ENCODE results near the gene EEF1E1. TPM values are rescaled to one million over a fixed set of nuclear protein-coding genes. Genes with fewer than 3 reads are reported as not detected.

The EEF1E1 gene
- total RNA-seq, 4 donors from 2014 or later: 14.9 to 27.0 TPM; not detected in 2

DNA sequence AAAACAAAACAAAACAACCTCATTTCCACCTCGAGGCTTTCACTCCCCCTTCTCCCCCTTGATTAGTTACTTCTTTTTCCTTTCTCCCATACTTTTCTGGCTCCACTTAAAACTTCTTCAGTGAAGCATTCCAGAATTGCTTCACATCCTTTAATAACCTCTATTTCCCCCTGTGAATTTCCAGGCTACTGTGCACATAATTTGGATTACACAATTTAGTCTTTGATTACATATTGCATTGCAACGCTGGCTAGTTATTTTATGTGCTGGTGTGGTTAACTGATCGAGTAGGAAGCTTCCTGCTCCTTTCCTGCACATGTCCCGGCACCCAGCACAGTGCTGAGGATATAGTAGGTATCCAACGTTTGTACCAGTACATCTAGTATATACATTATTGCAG is 28.1 kb upstream of the EEF1E1 start:
- Histone ChIP-seq H3K27ac (no peak overlapping the region), H3K27me3 (peaks cover 16% of the 10 kb centered on the region), H3K4me3 (no peak overlapping the region), H3K4me1 (no peaks in the 10 kb centered on the region), H3K36me3 (no peaks in the 10 kb centered on the region), H3K9me3 (no peaks in the 10 kb centered on the region)
- no peak for DNase-seq
- in situ Hi-C loops (cut with MboI; ENCODE audit: low pct_ligation_motif_present in 1 of 4, low pct_unique_long_range_greater_than_20kb in 1 of 4, low sequenced_read_pairs in 3 of 4) (loop anchor here in 2 of 4 donors (5.0 to 10.0 kb wide), 2 partner anchors 92 to 94 kb away; no protein-coding TSS in a partner anchor), intact Hi-C loops (cut with DNase I; ENCODE audit: low total_unique reads) (no loop called here)
- 34 to 57% methylated on average over 4 to 5 of the region's 5 CpGs for WGBS, 2 donors (ENCODE audit: low coverage in 1 of 2)
- TF ChIP-seq EP300 (IDR thresholded peaks at IDR 0.05; ENCODE audit: low read depth) (no peak), POLR2AphosphoS5 (IDR thresholded peaks at IDR 0.05) (no peak), POLR2A (IDR thresholded peaks at IDR 0.05) (no peak)
- TF ChIP-seq, protein P1, sequence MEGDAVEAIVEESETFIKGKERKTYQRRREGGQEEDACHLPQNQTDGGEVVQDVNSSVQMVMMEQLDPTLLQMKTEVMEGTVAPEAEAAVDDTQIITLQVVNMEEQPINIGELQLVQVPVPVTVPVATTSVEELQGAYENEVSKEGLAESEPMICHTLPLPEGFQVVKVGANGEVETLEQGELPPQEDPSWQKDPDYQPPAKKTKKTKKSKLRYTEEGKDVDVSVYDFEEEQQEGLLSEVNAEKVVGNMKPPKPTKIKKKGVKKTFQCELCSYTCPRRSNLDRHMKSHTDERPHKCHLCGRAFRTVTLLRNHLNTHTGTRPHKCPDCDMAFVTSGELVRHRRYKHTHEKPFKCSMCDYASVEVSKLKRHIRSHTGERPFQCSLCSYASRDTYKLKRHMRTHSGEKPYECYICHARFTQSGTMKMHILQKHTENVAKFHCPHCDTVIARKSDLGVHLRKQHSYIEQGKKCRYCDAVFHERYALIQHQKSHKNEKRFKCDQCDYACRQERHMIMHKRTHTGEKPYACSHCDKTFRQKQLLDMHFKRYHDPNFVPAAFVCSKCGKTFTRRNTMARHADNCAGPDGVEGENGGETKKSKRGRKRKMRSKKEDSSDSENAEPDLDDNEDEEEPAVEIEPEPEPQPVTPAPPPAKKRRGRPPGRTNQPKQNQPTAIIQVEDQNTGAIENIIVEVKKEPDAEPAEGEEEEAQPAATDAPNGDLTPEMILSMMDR (IDR thresholded peaks at IDR 0.05): no peak

DNA sequence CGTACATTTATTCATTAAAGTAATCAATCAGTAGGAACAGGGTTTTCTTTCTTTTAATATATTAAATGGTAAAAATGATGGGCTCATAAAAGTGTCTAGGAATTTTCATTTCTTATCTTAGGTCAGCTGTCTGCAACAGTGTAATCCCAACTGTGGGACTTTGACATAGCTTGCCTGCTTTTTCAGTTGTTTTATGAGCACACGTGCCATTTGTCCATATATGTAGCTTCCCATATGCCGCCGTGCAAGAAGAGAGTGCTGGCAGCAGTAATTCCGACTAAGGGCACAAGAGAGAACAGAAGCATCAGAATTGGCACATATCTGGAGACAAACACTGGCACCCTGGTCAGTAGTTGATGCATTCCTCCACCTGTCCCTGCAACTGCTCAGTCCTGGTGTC is 20.9 kb upstream of the EEF1E1 start:
- Histone ChIP-seq H3K36me3 (no peaks in the 10 kb centered on the region), H3K27me3 (no peaks in the 10 kb centered on the region), H3K4me1 (no peaks in the 10 kb centered on the region), H3K27ac (no peak overlapping the region), H3K4me3 (no peak overlapping the region), H3K9me3 (no peaks in the 10 kb centered on the region)
- intact Hi-C loops (cut with DNase I; ENCODE audit: low total_unique reads): no loop called here
- in situ Hi-C loops (cut with MboI; ENCODE audit: low pct_ligation_motif_present in 1 of 4, low pct_unique_long_range_greater_than_20kb in 1 of 4, low sequenced_read_pairs in 3 of 4): loop anchor here in 2 of 4 donors (10.0 kb wide), 2 partner anchors 82 to 102 kb away; no protein-coding TSS in a partner anchor
- 53 to 71% methylated on average over 2 to 5 of the region's 5 CpGs for WGBS, 2 donors (ENCODE audit: low coverage in 1 of 2)
- no peak for DNase-seq
- no peak for TF ChIP-seq POLR2A (IDR thresholded peaks at IDR 0.05)

DNA sequence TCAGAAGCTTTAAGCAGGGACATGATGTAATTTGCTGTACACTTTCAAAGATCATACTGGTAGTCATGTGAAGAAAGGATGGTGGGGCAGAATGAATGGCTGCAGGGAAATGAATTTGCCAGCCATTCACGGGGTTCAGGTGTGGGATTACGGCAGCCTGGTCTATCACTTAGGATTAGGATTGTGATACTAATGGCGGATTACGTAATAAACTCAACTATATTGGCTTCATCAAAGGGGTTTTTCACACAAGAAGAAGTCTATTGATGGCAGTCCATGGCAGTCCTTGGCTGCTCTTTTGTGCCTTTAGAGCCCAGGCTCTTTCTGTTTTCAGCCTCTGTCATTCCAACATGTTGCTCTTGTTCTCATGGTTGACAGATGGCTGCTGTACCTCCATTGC is 12.6 kb upstream of the EEF1E1 start:
- intact Hi-C loops (cut with DNase I; ENCODE audit: low total_unique reads): no loop called here
- no peak overlapping the region for H3K27ac ChIP-seq

DNA sequence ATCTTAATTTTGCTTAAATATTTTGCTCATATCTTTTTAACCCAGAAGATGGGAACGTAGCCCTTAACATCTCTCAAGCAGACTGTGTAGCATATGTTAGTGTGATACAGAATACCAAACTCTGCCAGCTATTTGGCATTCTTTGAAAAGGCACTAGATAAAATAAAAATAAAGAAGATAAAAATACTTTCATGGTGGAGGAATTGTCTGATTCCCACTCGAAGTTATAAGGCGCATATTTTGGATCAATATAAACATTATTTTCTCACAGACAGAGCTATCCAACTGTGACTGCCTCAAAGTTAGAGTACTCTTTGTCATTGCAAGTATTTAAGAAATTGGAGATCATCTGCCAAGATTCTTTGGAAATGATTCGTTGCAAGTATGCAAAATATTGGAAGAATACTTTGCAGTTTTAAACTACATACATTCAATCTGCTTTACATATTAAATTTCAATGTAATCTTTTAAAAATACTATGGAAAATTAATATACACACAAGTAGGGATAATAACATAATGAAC is 10.8 kb upstream of the EEF1E1 start:
- in situ Hi-C loops (cut with MboI; ENCODE audit: low pct_ligation_motif_present in 1 of 4, low pct_unique_long_range_greater_than_20kb in 1 of 4, low sequenced_read_pairs in 3 of 4) (no loop called here), intact Hi-C loops (cut with DNase I; ENCODE audit: low total_unique reads) (no loop called here)
- Histone ChIP-seq H3K36me3 (no peaks in the 10 kb centered on the region), H3K4me1 (no peaks in the 10 kb centered on the region), H3K4me3 (no peak overlapping the region), H3K27me3 (no peaks in the 10 kb centered on the region), H3K27ac (no peak overlapping the region), H3K9me3 (no peaks in the 10 kb centered on the region)
- WGBS, 2 donors (ENCODE audit: low coverage in 1 of 2): 66 to 70% methylated on average over 4 of the region's 4 CpGs
- TF ChIP-seq EP300 (IDR thresholded peaks at IDR 0.05; ENCODE audit: low read depth) (no peak), POLR2A (IDR thresholded peaks at IDR 0.05) (no peak), POLR2AphosphoS5 (IDR thresholded peaks at IDR 0.05) (no peak)
- TF ChIP-seq, protein P1 (IDR thresholded peaks at IDR 0.05): no peak
- no peak for DNase-seq

More for the DNA sequence above, 12.6 kb upstream of the EEF1E1 start:
- no peak for DNase-seq
- Histone ChIP-seq H3K4me1 (no peaks in the 10 kb centered on the region), H3K4me3 (no peak overlapping the region), H3K36me3 (no peaks in the 10 kb centered on the region), H3K27me3 (no peaks in the 10 kb centered on the region), H3K9me3 (no peaks in the 10 kb centered on the region)
- WGBS, 2 donors (ENCODE audit: low coverage in 1 of 2): 90 to 100% methylated on average over 3 to 4 of the region's 4 CpGs
- TF ChIP-seq POLR2AphosphoS5 (IDR thresholded peaks at IDR 0.05) (no peak), EP300 (IDR thresholded peaks at IDR 0.05; ENCODE audit: low read depth) (no peak), POLR2A (IDR thresholded peaks at IDR 0.05) (no peak)
- TF ChIP-seq, protein P1 (IDR thresholded peaks at IDR 0.05): no peak
- in situ Hi-C loops (cut with MboI; ENCODE audit: low pct_ligation_motif_present in 1 of 4, low pct_unique_long_range_greater_than_20kb in 1 of 4, low sequenced_read_pairs in 3 of 4): no loop called here

DNA sequence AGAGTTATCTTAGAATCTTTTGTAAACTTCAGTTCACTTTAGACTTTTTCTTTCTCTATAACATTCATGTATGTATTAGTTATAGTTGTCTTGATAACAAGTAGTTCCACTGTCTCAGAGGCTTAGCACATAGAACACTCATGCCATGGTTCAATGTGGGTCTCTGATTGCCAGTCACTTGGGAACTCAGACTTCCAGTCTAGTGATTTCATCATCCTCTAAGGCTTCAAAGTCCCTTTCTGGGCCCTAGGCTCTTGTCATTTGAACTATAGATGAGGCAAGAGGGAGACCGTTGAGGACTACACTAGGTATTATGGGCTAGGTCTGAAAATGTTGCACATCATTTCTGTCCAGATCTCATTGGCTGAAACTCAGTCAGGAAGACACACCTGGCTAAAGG is 8.4 kb upstream of the EEF1E1 start:
- intact Hi-C loops (cut with DNase I; ENCODE audit: low total_unique reads) (no loop called here), in situ Hi-C loops (cut with MboI; ENCODE audit: low pct_ligation_motif_present in 1 of 4, low pct_unique_long_range_greater_than_20kb in 1 of 4, low sequenced_read_pairs in 3 of 4) (no loop called here)
- whole genome bisulfite sequencing, 2 donors (ENCODE audit: low coverage in 1 of 2): 82% methylated on average over 1 of the region's 1 CpG; no CpG with 5 or more reads in 1 of the 2 donors
- Histone ChIP-seq H3K27ac (no peak overlapping the region), H3K36me3 (no peaks in the 10 kb centered on the region), H3K4me1 (no peaks in the 10 kb centered on the region), H3K27me3 (peaks cover 5% of the 10 kb centered on the region), H3K9me3 (no peaks in the 10 kb centered on the region), H3K4me3 (no peak overlapping the region)
- DNase-seq: no peak
- TF ChIP-seq POLR2AphosphoS5 (IDR thresholded peaks at IDR 0.05): no peak
- TF ChIP-seq EP300 (IDR thresholded peaks at IDR 0.05; ENCODE audit: low read depth): no peak
- TF ChIP-seq POLR2A (IDR thresholded peaks at IDR 0.05): no peak
- TF ChIP-seq, protein P1 (IDR thresholded peaks at IDR 0.05): no peak

All from transverse colon (tissue), 4 donors.